ENCODE results near the gene RPS6KA2.
A peak's percentile ranks its signal among the peaks of the same experiment; 100 is the strongest.
"Not testable (repeated sequence)": the region's sequence is repeated elsewhere in the genome, so short reads cannot be mapped to it uniquely, and the experiment has no call there.

Gene RPS6KA2

GRCh38 chr6:166410426-166410935 lies 216.6 kb downstream of the RPS6KA2 start:
- Mint-ChIP-seq H3K4me3 (no peak overlapping the region), H3K27ac (no peak overlapping the region), H3K36me3 (ENCODE audit: low read depth) (no peaks in the 10 kb centered on the region), H3K9me3 (no peaks in the 10 kb centered on the region), H3K4me1 (ENCODE audit: low read depth) (peaks cover 52% of the 10 kb centered on the region), H3K27me3 (no peaks in the 10 kb centered on the region)
- DNase-seq: no peak

- Mint-ChIP-seq H3K4me1 (ENCODE audit: low read depth) (peaks cover 39% of the 10 kb centered on the region), H3K4me3 (no peak overlapping the region), H3K27me3 (no peaks in the 10 kb centered on the region), H3K9me3 (no peaks in the 10 kb centered on the region), H3K27ac (no peak overlapping the region), H3K36me3 (ENCODE audit: low read depth) (no peaks in the 10 kb centered on the region)
- no peak for DNase-seq
These were observed 217.9 kb downstream of the RPS6KA2 start for GRCh38 chr6:166408936-166409755.

- Mint-ChIP-seq H3K9me3 (no peaks in the 10 kb centered on the region), H3K36me3 (ENCODE audit: low read depth) (no peaks in the 10 kb centered on the region), H3K4me1 (ENCODE audit: low read depth) (peaks cover 17% of the 10 kb centered on the region), H3K27ac (no peak overlapping the region), H3K27me3 (no peaks in the 10 kb centered on the region), H3K4me3 (no peak overlapping the region)
- DNase-seq: no peak
These were observed 220.9 kb downstream of the RPS6KA2 start for GRCh38 chr6:166406197-166406596.

- Mint-ChIP-seq H3K4me1 (ENCODE audit: low read depth) (peaks cover 13% of the 10 kb centered on the region), H3K9me3 (no peaks in the 10 kb centered on the region), H3K27ac (no peak overlapping the region), H3K27me3 (no peaks in the 10 kb centered on the region), H3K36me3 (ENCODE audit: low read depth) (no peaks in the 10 kb centered on the region), H3K4me3 (no peak overlapping the region)
- no peak for DNase-seq
These were observed 221.7 kb downstream of the RPS6KA2 start for GRCh38 chr6:166405386-166405785.

- H3K36me3 Mint-ChIP-seq (ENCODE audit: low read depth): no peaks in the 10 kb centered on the region
- no peaks in the 10 kb centered on the region for H3K27me3 Mint-ChIP-seq
- peaks cover 4% of the 10 kb centered on the region for H3K4me1 Mint-ChIP-seq (ENCODE audit: low read depth)
- no peak overlapping the region for H3K27ac Mint-ChIP-seq
- no peak overlapping the region for H3K4me3 Mint-ChIP-seq
- H3K9me3 Mint-ChIP-seq: no peaks in the 10 kb centered on the region
- DNase-seq: no peak
These were observed 224.3 kb downstream of the RPS6KA2 start for GRCh38 chr6:166402582-166403277.

- H3K36me3 Mint-ChIP-seq (ENCODE audit: low read depth); H3K27ac Mint-ChIP-seq; H3K4me1 Mint-ChIP-seq (ENCODE audit: low read depth); H3K27me3 Mint-ChIP-seq; H3K4me3 Mint-ChIP-seq; H3K9me3 Mint-ChIP-seq: not testable (repeated sequence)
- peak; percentile 64 for DNase-seq
These were observed 226.3 kb downstream of the RPS6KA2 start for GRCh38 chr6:166400649-166401250.

- Mint-ChIP-seq H3K9me3 (no peaks in the 10 kb centered on the region), H3K27me3 (peaks cover 7% of the 10 kb centered on the region), H3K27ac (no peak overlapping the region), H3K4me3 (no peak overlapping the region), H3K36me3 (ENCODE audit: low read depth) (no peaks in the 10 kb centered on the region), H3K4me1 (ENCODE audit: low read depth) (peaks cover 4% of the 10 kb centered on the region)
- no peak for DNase-seq
These were observed 226.9 kb downstream of the RPS6KA2 start for GRCh38 chr6:166400181-166400580.

GRCh38 chr6:166398348-166398747 lies 228.7 kb downstream of the RPS6KA2 start:
- Mint-ChIP-seq H3K9me3 (no peaks in the 10 kb centered on the region), H3K36me3 (ENCODE audit: low read depth) (no peaks in the 10 kb centered on the region), H3K4me3 (no peak overlapping the region), H3K27me3 (peaks cover 9% of the 10 kb centered on the region), H3K4me1 (ENCODE audit: low read depth) (peaks cover 4% of the 10 kb centered on the region), H3K27ac (no peak overlapping the region)
- DNase-seq: no peak

- peaks cover 9% of the 10 kb centered on the region for H3K27me3 Mint-ChIP-seq
- H3K4me3 Mint-ChIP-seq: no peak overlapping the region
- H3K9me3 Mint-ChIP-seq: no peaks in the 10 kb centered on the region
- no peak for DNase-seq
- no peaks in the 10 kb centered on the region for H3K36me3 Mint-ChIP-seq (ENCODE audit: low read depth)
- peaks cover 4% of the 10 kb centered on the region for H3K4me1 Mint-ChIP-seq (ENCODE audit: low read depth)
- H3K27ac Mint-ChIP-seq: no peak overlapping the region
These were observed 229.2 kb downstream of the RPS6KA2 start for GRCh38 chr6:166397849-166398248.

- no peak overlapping the region for H3K27ac Mint-ChIP-seq
- no peaks in the 10 kb centered on the region for H3K36me3 Mint-ChIP-seq (ENCODE audit: low read depth)
- H3K4me1 Mint-ChIP-seq (ENCODE audit: low read depth): peaks cover 2% of the 10 kb centered on the region
- peaks cover 9% of the 10 kb centered on the region for H3K27me3 Mint-ChIP-seq
- H3K9me3 Mint-ChIP-seq: no peaks in the 10 kb centered on the region
- H3K4me3 Mint-ChIP-seq: no peak overlapping the region
- no peak for DNase-seq
These were observed 231.3 kb downstream of the RPS6KA2 start for GRCh38 chr6:166395778-166396177.

GRCh38 chr6:166395351-166395750 lies 231.7 kb downstream of the RPS6KA2 start:
- H3K36me3 Mint-ChIP-seq (ENCODE audit: low read depth): no peaks in the 10 kb centered on the region
- no peak overlapping the region for H3K4me3 Mint-ChIP-seq
- DNase-seq: no peak
- H3K27ac Mint-ChIP-seq: no peak overlapping the region
- H3K9me3 Mint-ChIP-seq: no peaks in the 10 kb centered on the region
- H3K27me3 Mint-ChIP-seq: peaks cover 9% of the 10 kb centered on the region
- no peaks in the 10 kb centered on the region for H3K4me1 Mint-ChIP-seq (ENCODE audit: low read depth)

- Mint-ChIP-seq H3K4me1 (ENCODE audit: low read depth) (no peaks in the 10 kb centered on the region), H3K9me3 (no peaks in the 10 kb centered on the region), H3K36me3 (ENCODE audit: low read depth) (no peaks in the 10 kb centered on the region), H3K27ac (no peak overlapping the region), H3K4me3 (no peak overlapping the region), H3K27me3 (peaks cover 9% of the 10 kb centered on the region)
- no peak for DNase-seq
These were observed 232.8 kb downstream of the RPS6KA2 start for GRCh38 chr6:166394036-166394892.

- DNase-seq: no peak
- Mint-ChIP-seq H3K9me3 (no peaks in the 10 kb centered on the region), H3K4me3 (no peak overlapping the region), H3K36me3 (ENCODE audit: low read depth) (no peaks in the 10 kb centered on the region), H3K27me3 (peaks cover 9% of the 10 kb centered on the region), H3K27ac (no peak overlapping the region), H3K4me1 (ENCODE audit: low read depth) (no peaks in the 10 kb centered on the region)
These were observed 233.6 kb downstream of the RPS6KA2 start for GRCh38 chr6:166393535-166393823.

- H3K9me3 Mint-ChIP-seq; H3K36me3 Mint-ChIP-seq (ENCODE audit: low read depth); DNase-seq; H3K4me3 Mint-ChIP-seq; H3K27me3 Mint-ChIP-seq; H3K4me1 Mint-ChIP-seq (ENCODE audit: low read depth); H3K27ac Mint-ChIP-seq: not testable (repeated sequence)
These were observed 234.1 kb downstream of the RPS6KA2 start for GRCh38 chr6:166392755-166393534.

Measured in activated T-cell treated with anti-CD3 and anti-CD28 coated beads, Interleukin-2, amount 50 U/mL, for 24 hours (primary cell).